Stimulated activated CD4-positive, alpha-beta T cell treated with anti-CD3 and anti-CD28 coated beads, Interleukin-12 subunit alpha, Interleukin-12 subunit beta, amount 100 ng/mL, for 24 hours (primary cell): ENCODE data around the gene CADM1.

Experiments
- DNase-seq, 2 experiments: peaks; one replicate each; pipeline ENCODE4 v3.0.0-alpha.2; 2020; ENCODE audit warnings: low read depth in 2 of 2

CADM1 gene

GRCh38 chr11:115352805-115353485, 151.3 kb downstream of the CADM1 start:
- DNase-seq = no peak

- DNase-seq = no peak
Measured at GRCh38 chr11:115349335-115350017, 154.7 kb downstream of the CADM1 start.

GRCh38 chr11:115348416-115348815, 155.8 kb downstream of the CADM1 start:
- DNase-seq = no peak

GRCh38 chr11:115347106-115347505, 157.1 kb downstream of the CADM1 start:
- no peak for DNase-seq

GRCh38 chr11:115345840-115346239, 158.4 kb downstream of the CADM1 start:
- DNase-seq = no peak

GRCh38 chr11:115345361-115345760, 158.9 kb downstream of the CADM1 start:
- DNase-seq = no peak

- no peak for DNase-seq
Measured at GRCh38 chr11:115344846-115345245, 159.4 kb downstream of the CADM1 start.

- no peak for DNase-seq
Measured at GRCh38 chr11:115342142-115342541, 162.1 kb downstream of the CADM1 start.

- no peak for DNase-seq
Measured at GRCh38 chr11:115340874-115341273, 163.3 kb downstream of the CADM1 start.

- DNase-seq = no peak
Measured at GRCh38 chr11:115338476-115338875, 165.7 kb downstream of the CADM1 start.

- no peak for DNase-seq
Measured at GRCh38 chr11:115334932-115335788, 169.1 kb downstream of the CADM1 start.

- DNase-seq = no peak
Measured at GRCh38 chr11:115333949-115334348, 170.3 kb downstream of the CADM1 start.

GRCh38 chr11:115333121-115333520, 171.1 kb downstream of the CADM1 start:
- DNase-seq = no peak

GRCh38 chr11:115330684-115331482, 173.3 kb downstream of the CADM1 start:
- DNase-seq = no peak

- DNase-seq = no peak
Measured at GRCh38 chr11:115326526-115326925, 177.7 kb downstream of the CADM1 start.

- no peak for DNase-seq
Measured at GRCh38 chr11:115325523-115325922, 178.7 kb downstream of the CADM1 start.

- DNase-seq = no peak
Measured at GRCh38 chr11:115324581-115325432, 179.4 kb downstream of the CADM1 start.

- DNase-seq = no peak
Measured at GRCh38 chr11:115322553-115323203, 181.5 kb downstream of the CADM1 start.

- no peak for DNase-seq
Measured at GRCh38 chr11:115321605-115322289, 182.5 kb downstream of the CADM1 start.
